H1 (cell line): ENCODE results near the gene RPS6KA4.

ENCODE experiments used
- CEBPB ChIP-seq: IDR thresholded peaks from 2 replicates; pipeline ENCODE4 v1.6.1; 2012; ENCODE audit warnings: low read depth, low read length
- KDM5A ChIP-seq: fragments of 200-600 bp; IDR thresholded peaks from 2 replicates; pipeline ENCODE4 v1.7.1; 2012; ENCODE audit warnings: mild to moderate bottlenecking, low read length, inconsistent platforms, mixed read lengths
- MAFK ChIP-seq: IDR thresholded peaks from 2 replicates; pipeline ENCODE4 v1.6.1; 2012; ENCODE audit warnings: low read depth, mild to moderate bottlenecking, improper control_type of control experiment, low read length
- POU5F1 ChIP-seq: IDR thresholded peaks from 2 replicates; pipeline ENCODE4 v1.6.1; 2011; ENCODE audit warnings: low read depth, mild to moderate bottlenecking, low read length, moderate library complexity
- RFX5 ChIP-seq: IDR thresholded peaks from 2 replicates; pipeline ENCODE4 v1.6.1; 2011; ENCODE audit warnings: low read depth, low read length, improper control_type of control experiment, borderline replicate concordance
- TAF1 ChIP-seq: IDR thresholded peaks from 2 replicates; pipeline ENCODE4 v1.6.1; 2011; ENCODE audit warnings: mild to moderate bottlenecking, low read depth, low read length
- ZNF274 ChIP-seq: IDR thresholded peaks from 2 replicates; pipeline ENCODE4 v1.7.0; 2012; ENCODE audit warnings: low read length, borderline replicate concordance; ENCODE audit errors: extremely low read depth
- TF ChIP-seq, protein P1 (sequence below), 3 experiments: IDR thresholded peaks; 1 replicate in 2 of 3; 2 replicates in 1 of 3; pipeline versions ENCODE4 v1.5.1 to v1.6.1; 2011; ENCODE audit warnings: low read length in 3 of 3, mild to moderate bottlenecking in 3 of 3, inconsistent platforms in 2 of 3, low read depth in 1 of 3, moderate library complexity in 1 of 3; ENCODE audit not compliant: insufficient read depth in 1 of 3; ENCODE audit errors: control extremely low read depth in 1 of 3

DNA sequence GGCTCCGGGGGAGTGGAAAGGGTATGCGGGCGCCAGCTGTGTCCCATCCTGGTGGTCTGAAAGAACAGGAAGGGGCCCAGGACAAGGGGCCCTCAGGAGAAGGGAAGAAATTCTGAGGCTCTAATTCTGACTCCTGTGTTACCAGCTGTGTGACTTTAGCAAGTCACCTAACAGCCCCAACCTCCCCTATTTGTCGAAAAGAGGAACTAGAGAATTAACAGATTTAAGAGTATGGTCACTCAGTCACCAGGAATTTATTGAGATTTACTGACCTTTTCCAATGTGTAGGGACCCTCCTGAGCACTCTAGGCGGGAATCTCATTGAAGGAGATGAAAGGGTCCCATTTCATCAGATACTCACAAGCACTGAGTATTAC is 14.6 kb downstream of the RPS6KA4 start:
- no peak for TF ChIP-seq MAFK
- no peak for TF ChIP-seq CEBPB
- no peak for TF ChIP-seq RFX5
- TF ChIP-seq ZNF274, result no peak
- TF ChIP-seq, protein P1, sequence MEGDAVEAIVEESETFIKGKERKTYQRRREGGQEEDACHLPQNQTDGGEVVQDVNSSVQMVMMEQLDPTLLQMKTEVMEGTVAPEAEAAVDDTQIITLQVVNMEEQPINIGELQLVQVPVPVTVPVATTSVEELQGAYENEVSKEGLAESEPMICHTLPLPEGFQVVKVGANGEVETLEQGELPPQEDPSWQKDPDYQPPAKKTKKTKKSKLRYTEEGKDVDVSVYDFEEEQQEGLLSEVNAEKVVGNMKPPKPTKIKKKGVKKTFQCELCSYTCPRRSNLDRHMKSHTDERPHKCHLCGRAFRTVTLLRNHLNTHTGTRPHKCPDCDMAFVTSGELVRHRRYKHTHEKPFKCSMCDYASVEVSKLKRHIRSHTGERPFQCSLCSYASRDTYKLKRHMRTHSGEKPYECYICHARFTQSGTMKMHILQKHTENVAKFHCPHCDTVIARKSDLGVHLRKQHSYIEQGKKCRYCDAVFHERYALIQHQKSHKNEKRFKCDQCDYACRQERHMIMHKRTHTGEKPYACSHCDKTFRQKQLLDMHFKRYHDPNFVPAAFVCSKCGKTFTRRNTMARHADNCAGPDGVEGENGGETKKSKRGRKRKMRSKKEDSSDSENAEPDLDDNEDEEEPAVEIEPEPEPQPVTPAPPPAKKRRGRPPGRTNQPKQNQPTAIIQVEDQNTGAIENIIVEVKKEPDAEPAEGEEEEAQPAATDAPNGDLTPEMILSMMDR (IDR thresholded peaks at IDR 0.05; ENCODE audit: control extremely low read depth in 1 of 3, insufficient read depth in 1 of 3, low read depth in 1 of 3, low read length in 3 of 3), result no peak
- no peak for TF ChIP-seq KDM5A
- no peak for TF ChIP-seq POU5F1
- no peak for TF ChIP-seq TAF1
